Ascending aorta (tissue), 2 donors: ENCODE results near the gene AGAP3. TPM values are rescaled to one million over a fixed set of nuclear protein-coding genes. Genes with fewer than 3 reads are reported as not detected.

ENCODE experiments used
- DNase-seq, 2 donors: peaks; one replicate each; pipeline ENCODE4 v3.0.0-alpha.2; 2019; ENCODE audit warnings: low spot score in 2 of 2
- H3K27ac ChIP-seq, 2 donors: fragments of 200-600 bp; sonication (generic); one replicate each; pipeline ENCODE4 v1.5.1; 2016 to 2017; ENCODE audit warnings: mild to moderate bottlenecking in 1 of 2
- H3K27me3 ChIP-seq: fragments of 200-600 bp; sonication (generic); one replicate; pipeline ENCODE4 v1.5.1; 2017
- H3K36me3 ChIP-seq, 2 donors: fragments of 200-600 bp; sonication (generic); one replicate each; pipeline ENCODE4 v1.5.1; 2016
- H3K4me1 ChIP-seq, 2 donors: fragments of 200-600 bp; sonication (generic); one replicate each; pipeline ENCODE4 v1.5.1; 2016 to 2017; ENCODE audit warnings: mild to moderate bottlenecking in 1 of 2
- H3K4me3 ChIP-seq, 2 donors: fragments of 200-600 bp; sonication (generic); one replicate each; pipeline ENCODE4 v1.5.1; 2016 to 2017; ENCODE audit warnings: mild to moderate bottlenecking in 1 of 2
- H3K9me3 ChIP-seq, 2 donors: fragments of 200-600 bp; sonication (generic); one replicate each; pipeline ENCODE4 v1.5.1; 2016
- intact Hi-C: fragments of 100-400 bp; cut with DNase I; formaldehyde crosslinking; loops from one replicate; pipeline ENCODE4 v1.15.1; 2023
- total RNA-seq: library from RNA; depleted of rRNA; stranded (reverse); fragments of >200 nt; gene quantifications from one replicate; pipeline ENCODE4 v1.1.0, GENCODE V29; 2016
- TF ChIP-seq, protein P1 (sequence below), 3 experiments: fragments of 200-600 bp in 2 of 3; fragments of 450-650 bp in 1 of 3; sonication (generic) in 2 of 3; IDR thresholded peaks; one replicate each; pipeline ENCODE4 v1.5.1; 2016 to 2019; ENCODE audit warnings: antibody characterized with exemption in 3 of 3, mild to moderate bottlenecking in 1 of 3, moderate library complexity in 1 of 3

Gene AGAP3
- total RNA-seq, 1 donor from 2014 or later: 82.6 TPM

DNA sequence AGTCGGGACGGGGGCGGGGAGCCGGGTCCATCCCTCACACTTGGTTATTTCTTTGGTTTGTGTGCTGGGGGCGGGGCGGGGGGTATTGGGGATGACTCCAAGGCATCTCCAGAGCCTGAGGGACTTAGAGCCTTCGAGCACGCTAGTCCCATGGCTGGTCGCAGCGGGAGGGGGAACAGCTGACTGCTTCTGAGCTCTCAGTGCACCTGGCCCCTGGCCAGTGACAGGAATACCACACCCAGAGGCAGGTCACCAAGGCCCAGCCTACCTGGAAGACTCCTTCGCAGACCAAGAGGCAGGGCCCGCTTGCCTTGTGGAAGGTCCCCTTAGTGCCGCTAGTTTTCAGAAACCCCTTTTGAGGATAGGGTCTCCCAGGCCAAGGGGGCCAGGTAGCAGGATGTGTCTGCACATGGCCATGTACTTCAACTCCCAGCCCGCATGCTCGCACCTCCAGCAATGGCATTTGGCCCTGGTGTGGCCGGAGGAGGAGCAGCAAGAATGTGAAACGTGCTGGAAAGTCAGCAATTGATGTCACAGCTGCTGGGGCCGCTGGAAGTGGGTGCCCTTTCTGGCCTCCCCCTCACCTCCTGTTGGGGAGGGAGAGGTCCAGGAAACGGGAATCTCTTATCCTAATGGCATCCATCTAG is 40.3 kb downstream of the AGAP3 start:
- peaks cover 3 to 5% of the 10 kb centered on the region in 2 donors for H3K4me1 ChIP-seq
- H3K27me3 ChIP-seq: no peaks in the 10 kb centered on the region
- H3K9me3 ChIP-seq: no peaks in the 10 kb centered on the region
- H3K4me3 ChIP-seq: peak overlapping the region in 1 of 2 donors; percentile 68
- TF ChIP-seq, protein P1, sequence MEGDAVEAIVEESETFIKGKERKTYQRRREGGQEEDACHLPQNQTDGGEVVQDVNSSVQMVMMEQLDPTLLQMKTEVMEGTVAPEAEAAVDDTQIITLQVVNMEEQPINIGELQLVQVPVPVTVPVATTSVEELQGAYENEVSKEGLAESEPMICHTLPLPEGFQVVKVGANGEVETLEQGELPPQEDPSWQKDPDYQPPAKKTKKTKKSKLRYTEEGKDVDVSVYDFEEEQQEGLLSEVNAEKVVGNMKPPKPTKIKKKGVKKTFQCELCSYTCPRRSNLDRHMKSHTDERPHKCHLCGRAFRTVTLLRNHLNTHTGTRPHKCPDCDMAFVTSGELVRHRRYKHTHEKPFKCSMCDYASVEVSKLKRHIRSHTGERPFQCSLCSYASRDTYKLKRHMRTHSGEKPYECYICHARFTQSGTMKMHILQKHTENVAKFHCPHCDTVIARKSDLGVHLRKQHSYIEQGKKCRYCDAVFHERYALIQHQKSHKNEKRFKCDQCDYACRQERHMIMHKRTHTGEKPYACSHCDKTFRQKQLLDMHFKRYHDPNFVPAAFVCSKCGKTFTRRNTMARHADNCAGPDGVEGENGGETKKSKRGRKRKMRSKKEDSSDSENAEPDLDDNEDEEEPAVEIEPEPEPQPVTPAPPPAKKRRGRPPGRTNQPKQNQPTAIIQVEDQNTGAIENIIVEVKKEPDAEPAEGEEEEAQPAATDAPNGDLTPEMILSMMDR (IDR thresholded peaks at IDR 0.05): no peak
- intact Hi-C loops: no loop called here
- H3K36me3 ChIP-seq: peaks cover 24 to 54% of the 10 kb centered on the region in 2 donors
- no peak for DNase-seq
- no peak overlapping the region for H3K27ac ChIP-seq

DNA sequence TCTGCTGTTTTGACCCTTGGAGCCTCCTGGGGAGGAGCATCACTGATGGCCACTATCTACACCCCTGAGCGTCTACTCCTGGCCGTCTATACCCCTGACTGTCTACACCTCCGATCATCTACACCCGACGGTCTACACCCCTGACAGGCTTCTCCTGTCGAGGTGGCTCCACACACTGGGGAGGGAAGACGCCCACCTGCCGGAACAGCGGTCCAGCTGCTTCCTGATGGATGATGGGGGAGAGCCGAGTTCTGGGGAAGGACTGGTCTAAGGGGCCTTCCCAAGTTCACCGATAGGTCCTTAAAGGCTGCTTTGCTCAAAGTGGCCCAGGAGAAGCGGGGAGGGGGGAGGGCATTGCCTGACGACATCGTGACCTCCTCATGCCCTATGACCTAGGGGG is 41.9 kb downstream of the AGAP3 start:
- no peaks in the 10 kb centered on the region for H3K9me3 ChIP-seq
- no peak overlapping the region for H3K27ac ChIP-seq
- peaks cover 37 to 59% of the 10 kb centered on the region in 2 donors for H3K36me3 ChIP-seq
- TF ChIP-seq, protein P1 (IDR thresholded peaks at IDR 0.05): no peak
- H3K4me1 ChIP-seq: peaks cover 3 to 5% of the 10 kb centered on the region in 2 donors
- H3K27me3 ChIP-seq: no peaks in the 10 kb centered on the region
- intact Hi-C loops: no loop called here
- DNase-seq: no peak
- no peak overlapping the region for H3K4me3 ChIP-seq

GRCh38 chr7:151128716-151129115 is 42.4 kb downstream of the AGAP3 start:
- no peak overlapping the region for H3K27ac ChIP-seq
- peaks cover 3 to 5% of the 10 kb centered on the region in 2 donors for H3K4me1 ChIP-seq

DNA sequence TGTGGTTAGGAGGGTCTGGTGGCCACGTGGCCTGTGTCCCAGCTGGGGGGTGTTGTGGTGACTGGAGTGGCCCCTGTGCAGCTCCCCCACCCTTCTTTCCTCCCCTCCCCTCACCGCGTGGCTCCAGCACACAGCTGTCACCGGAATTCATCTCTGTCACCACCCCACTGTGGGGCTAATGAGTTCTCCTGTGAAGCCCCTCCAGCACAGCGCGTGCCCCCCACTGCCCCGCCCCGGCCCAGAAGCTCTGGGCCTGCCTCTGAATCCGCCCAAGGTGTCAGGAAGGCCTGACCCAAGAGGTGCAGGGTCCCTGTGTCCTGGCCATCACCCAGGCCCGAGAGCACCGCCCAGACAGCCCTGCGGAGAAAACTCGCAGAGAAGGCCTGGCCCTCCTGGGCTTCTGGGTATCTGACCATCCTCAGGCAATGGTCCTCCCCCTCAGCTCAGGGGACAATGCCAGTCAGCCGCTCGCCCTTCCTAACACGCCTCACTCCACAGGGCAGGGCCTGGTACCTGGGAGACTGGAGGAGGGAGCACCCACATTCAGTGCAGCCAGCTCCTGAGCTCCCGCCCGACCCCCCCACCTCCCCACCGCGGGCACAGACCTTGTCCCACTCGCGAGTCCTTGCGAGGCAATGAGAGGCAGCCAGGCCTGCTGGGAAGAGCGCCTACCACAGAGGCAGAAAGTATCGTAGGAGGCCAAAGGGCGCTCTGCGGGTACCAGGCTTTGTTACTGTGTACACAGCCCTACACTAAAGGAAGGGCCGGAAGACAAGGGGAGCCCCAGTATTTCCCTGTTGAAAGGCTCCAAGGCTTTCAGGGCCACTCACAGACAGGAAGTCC is 43.1 kb downstream of the AGAP3 start:
- DNase-seq: no peak
- Histone ChIP-seq H3K36me3 (peaks cover 38 to 63% of the 10 kb centered on the region in 2 donors), H3K4me1 (peaks cover 3 to 5% of the 10 kb centered on the region in 2 donors), H3K4me3 (no peak overlapping the region), H3K27ac (no peak overlapping the region), H3K9me3 (no peaks in the 10 kb centered on the region), H3K27me3 (no peaks in the 10 kb centered on the region)
- TF ChIP-seq, protein P1 (IDR thresholded peaks at IDR 0.05): no peak
- intact Hi-C loops: no loop called here

More at GRCh38 chr7:151128716-151129115, 42.4 kb downstream of the AGAP3 start:
- TF ChIP-seq, protein P1 (IDR thresholded peaks at IDR 0.05): no peak
- no peak for DNase-seq
- H3K27me3 ChIP-seq: no peaks in the 10 kb centered on the region
- intact Hi-C loops: no loop called here
- H3K4me3 ChIP-seq: no peak overlapping the region
- H3K9me3 ChIP-seq: no peaks in the 10 kb centered on the region
- peaks cover 37 to 59% of the 10 kb centered on the region in 2 donors for H3K36me3 ChIP-seq

DNA sequence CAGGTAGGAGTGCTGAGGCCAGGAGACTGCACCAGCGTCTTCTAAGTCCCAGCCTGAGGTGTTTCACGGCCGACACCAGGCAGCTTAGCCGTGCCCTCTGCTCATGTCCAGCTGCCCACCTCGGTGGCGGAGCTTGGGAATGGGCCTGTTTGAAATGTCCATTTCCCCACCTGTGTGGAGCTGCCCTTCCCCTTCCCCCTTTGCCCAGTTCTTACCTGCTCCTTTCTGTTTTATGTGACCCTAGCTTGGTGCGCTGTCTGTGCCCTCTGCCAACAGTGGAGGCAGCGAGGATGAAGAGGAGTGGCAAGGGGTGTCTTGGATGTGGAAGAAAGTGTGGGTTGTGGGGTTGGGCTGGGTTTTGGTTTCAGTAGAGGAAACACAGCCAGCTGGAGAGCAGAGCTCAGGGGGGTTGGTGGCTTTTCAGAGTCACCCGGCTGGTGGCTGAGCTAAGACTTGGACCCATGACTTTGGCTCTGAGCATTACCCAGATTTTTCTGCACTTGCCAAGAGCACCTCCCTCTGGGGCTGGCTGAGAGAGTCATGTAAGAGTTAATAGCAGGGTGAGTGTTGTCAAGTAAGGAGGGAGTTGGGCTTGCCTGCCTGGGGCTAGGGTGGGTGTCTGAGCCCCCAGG is 43.8 kb downstream of the AGAP3 start:
- Histone ChIP-seq H3K4me3 (no peak overlapping the region), H3K4me1 (peaks cover 3 to 5% of the 10 kb centered on the region in 2 donors), H3K27me3 (no peaks in the 10 kb centered on the region), H3K27ac (no peak overlapping the region), H3K36me3 (peaks cover 45 to 70% of the 10 kb centered on the region in 2 donors), H3K9me3 (no peaks in the 10 kb centered on the region)
- TF ChIP-seq, protein P1 (IDR thresholded peaks at IDR 0.05): no peak
- no peak for DNase-seq
- intact Hi-C loops: no loop called here
